HG03280 (cell line): Measurements from ENCODE around the gene BTN1A1.

Experiments
- ATAC-seq: cut with Tn5 transposase; IDR thresholded peaks from one replicate; pipeline ENCODE4 v1.9.1; 2021; ENCODE audit warnings: mild to moderate bottlenecking, moderate library complexity; ENCODE audit not compliant: unreplicated experiment

The BTN1A1 gene

DNA sequence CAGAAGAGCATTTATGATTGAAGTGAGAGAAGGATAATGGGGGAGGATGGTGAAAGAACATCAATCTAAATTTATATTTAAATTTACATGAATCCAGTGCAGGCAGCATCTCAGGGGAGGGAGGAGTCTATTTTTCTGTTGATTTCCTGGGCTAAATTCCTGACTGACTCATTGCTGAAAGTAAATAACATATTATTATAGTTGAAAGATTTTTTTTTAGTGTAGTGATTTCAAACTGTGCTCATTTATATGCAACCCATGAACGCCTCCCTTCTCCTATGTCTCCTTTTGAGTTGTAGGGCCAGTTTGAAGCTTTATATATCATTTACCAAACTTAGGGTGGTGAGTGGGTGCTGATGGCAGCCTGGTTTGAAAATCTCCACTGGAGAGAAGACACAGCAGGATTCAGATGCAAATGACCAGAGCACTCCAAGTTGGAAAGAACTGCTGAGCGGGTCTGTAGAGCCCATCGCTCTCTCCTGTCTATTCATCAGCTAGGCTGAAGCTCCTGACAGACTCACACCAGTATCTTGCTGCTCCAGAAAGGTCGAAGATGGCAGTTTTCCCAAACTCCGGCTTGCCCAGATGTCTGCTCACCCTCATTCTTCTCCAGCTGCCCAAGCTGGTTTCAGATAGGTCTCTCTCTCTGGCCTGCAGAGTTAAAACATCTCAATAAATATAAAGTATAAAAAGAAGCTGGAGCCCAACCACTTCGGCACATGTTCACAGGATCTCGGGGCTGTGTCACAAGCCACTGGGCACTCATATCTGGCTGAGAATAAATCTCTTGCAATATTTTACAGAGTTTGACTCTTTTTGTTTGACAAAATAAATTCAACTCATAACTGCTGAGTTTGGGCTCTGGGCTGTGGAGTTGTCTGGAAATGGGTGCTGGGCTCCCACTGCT, 24.0 kb upstream of the BTN1A1 start:
- ATAC-seq = no peak

- no peak for ATAC-seq
Observed at GRCh38 chr6:26476896-26477295, 23.2 kb upstream of the BTN1A1 start.

DNA sequence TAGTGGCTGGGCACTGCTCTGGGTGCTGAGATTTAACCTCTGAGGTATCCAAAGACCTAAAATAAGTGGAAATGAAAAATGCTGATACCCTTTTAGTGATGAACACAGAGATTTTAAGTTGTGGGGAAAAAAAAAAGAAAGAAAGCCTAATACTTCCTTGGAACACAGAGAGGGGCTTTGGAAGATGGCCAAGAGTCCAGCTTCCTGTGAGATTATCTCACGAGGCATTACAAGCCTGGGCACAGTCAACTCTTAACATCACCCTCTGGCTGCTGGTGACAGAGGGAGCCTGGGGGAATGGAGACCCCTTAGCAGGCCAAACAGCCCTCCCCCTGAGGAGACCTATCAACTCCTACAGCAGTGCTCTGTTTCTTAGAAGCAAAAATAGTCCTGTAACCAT, 22.7 kb upstream of the BTN1A1 start:
- ATAC-seq = no peak

GRCh38 chr6:26478100-26478984, 21.8 kb upstream of the BTN1A1 start:
- ATAC-seq = no peak

GRCh38 chr6:26478985-26479278, 21.2 kb upstream of the BTN1A1 start:
- no peak for ATAC-seq

DNA sequence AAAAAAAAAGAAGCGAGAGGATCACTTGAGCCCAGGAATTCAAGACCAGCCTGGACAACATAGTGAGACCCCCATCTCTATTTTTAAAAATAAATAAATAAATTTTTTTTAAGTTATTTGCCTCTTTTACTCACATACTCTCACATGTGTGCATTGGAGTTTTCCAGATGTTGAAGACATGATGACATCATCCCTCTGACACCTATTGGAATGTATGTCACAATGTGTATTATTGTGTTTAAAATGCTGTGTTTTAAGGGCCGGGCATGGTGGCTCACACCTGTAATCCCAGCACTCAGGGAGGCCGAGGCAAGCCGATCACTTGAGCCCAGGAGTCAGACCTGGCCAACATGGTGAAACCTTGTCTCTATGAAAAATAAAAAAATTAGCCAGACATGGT, 17.8 kb upstream of the BTN1A1 start:
- no peak for ATAC-seq

GRCh38 chr6:26483727-26484126, 16.4 kb upstream of the BTN1A1 start:
- ATAC-seq = no peak

DNA sequence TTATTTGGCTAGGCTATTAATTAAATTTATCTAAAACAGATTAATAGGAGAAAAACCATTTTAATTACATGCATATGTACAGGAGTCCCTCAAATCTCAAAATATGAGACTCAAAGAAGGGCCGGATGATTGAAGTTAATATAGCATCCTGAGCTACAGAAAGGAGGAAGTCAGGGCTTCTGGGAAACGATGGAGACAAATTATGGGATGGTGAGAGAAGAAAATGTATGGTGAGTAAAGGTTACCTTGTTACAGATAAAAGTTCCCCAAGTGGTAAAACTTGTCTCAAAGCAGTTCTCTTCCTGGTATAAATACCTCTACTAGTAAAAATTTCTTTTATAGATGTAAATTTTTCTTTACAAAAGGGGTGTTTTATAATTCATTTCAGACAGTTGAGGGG, 15.9 kb upstream of the BTN1A1 start:
- no peak for ATAC-seq

DNA sequence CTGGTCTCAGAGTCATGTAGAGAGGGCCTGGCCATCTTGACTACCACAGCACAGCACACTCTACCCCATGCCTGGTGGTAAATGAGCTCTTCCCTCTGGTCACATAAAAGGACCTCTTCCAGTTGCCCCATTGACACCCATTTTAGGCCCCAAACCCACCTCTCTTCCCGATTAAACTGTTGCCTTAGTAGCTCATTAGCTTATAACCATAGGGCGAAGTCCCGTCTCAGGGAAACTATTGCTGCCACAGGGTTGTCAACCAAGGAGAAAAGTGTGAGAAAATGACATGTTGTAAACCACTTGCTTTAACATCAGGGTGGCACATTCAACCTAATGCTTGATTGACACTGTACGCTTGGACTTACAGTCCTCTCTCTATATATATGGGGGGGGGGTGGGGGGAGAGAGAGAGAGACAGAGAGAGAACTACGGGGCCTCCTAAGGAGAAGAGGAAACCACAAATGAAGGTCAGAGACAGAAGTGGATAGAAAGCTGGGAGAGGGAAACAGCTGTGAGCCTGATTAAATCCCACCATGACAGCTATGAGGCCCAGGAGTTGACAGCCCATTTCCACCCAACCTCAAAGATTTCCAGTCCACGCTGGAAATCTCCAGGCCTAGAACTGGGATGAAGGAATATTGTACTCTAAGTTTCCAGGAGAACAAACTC, 14.9 kb upstream of the BTN1A1 start:
- no peak for ATAC-seq

- ATAC-seq = no peak
Observed at GRCh38 chr6:26486358-26486757, 13.7 kb upstream of the BTN1A1 start.

- no peak for ATAC-seq
Observed at GRCh38 chr6:26487466-26487865, 12.6 kb upstream of the BTN1A1 start.

DNA sequence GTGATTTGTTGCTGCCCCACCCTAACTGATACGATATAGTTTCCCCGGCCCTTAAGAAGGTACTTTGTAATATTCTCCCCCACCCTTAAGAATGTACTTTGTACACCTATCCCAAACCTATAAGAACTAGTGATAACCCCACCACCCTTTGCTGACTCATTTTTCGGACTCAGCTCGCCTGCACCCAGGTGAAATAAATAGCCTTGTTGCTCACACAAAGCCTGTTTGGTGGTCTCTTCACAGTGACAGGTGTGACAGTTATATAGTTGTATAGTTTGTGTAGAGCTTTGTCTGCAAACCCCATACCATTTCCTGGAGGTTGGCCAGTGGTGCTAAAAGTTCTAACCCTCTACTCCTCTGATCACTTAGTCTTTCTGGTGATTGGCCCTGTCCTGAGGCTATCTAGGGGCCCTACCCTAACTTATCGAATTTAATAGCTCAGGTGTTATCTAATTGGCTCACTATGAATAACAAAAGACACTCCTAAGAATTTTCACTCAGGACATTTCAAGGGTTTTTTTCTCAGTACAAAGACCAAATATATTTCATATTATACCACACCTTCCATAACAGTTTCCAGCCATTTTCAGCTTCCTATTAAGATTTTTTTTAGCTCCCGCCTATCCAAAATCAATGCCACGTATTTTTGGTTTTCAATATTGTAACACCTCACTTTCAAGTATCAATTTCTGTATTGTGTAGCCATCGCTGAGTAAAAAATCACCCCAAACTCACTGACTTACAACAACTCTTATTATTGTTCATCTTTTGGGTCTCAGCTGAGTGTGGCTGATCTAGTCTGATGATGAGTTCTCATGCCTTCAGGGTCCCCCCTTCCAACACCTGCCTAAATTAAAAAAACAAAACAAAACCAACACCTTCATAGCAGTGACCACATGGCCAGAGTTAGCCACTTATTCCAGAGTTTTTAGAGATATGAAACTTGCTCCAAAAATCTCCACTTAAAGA, 9.8 kb upstream of the BTN1A1 start:
- no peak for ATAC-seq

GRCh38 chr6:26491604-26492003, 8.5 kb upstream of the BTN1A1 start:
- no peak for ATAC-seq

DNA sequence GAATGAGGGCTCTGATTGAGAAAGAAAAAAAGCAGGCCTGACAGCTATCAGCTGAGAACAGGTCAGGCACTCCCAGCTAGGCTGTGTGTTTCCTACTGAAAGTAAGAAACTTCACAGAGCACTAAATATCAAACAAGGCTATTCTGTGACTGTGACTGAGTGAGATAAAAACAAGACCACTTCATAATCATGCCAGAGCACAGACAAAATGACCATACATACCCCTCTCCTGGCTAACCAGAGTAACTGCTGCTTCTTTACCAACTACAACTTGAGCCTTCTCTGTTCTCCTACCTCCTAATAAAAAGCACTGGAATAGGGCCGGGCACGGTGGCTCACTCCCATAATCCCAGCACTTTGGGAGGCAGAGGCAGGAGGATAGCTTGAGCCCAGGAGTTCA, 6.8 kb upstream of the BTN1A1 start:
- no peak for ATAC-seq

DNA sequence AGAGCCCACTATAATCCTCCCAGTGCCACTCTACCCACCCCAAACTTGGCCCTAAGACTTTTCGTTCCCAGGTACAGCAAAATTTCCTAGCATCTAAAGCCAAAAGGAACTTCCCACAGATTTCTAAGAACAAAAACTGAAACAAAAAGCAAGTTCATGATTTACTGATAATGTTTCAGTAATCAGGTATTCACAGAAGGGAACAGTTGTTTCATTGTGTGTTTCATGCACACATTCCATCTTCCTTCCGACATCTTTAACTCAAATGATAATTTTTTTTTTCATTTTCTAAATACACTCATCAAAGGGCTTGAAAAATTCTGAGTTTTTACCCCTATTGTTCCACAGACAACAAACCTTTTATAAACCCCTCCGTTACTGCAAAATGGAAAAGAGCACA, 6.0 kb upstream of the BTN1A1 start:
- no peak for ATAC-seq

DNA sequence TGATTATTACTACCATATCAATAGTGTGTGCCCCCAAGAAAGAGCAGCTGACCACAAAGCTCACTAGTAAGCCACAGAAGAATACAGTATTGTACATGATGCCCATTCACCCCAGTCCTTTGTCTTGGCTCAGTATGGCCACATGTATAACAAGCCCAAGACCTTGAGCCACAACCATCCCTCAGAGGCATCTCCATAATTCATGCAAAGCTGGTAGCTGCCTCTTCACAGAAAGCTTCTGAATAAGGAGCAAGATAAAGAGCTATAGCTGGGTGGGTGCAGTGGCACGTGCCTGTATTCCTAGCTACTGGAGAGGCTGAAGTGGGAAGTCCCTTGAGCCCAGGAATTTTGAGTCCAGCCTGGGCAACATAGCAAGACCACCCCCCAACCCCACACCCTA, 4.8 kb upstream of the BTN1A1 start:
- no peak for ATAC-seq

GRCh38 chr6:26497610-26498009, 2.5 kb upstream of the BTN1A1 start:
- ATAC-seq = no peak

- no peak for ATAC-seq
Observed at GRCh38 chr6:26501482-26501986, 1.4 kb downstream of the BTN1A1 start.

DNA sequence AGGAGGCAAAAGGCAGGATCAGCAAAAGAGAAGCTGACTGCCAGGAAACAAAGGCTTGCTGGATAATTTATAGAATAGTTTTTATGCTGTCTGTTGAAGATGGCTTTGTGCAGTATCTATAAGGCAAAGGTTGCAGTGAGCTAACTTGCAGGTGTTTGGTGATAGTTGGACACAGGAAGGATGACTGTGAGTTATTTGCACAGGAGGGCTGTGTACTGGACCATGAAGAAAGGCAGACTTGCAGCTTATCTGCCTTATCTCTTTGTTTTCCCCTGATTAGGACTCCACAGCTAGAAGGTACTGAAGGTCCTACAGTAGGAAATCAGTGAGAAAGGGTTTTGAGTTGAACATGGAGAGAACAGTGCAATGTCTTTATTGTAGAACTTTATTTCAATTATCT, 2.1 kb downstream of the BTN1A1 start:
- ATAC-seq = no peak

DNA sequence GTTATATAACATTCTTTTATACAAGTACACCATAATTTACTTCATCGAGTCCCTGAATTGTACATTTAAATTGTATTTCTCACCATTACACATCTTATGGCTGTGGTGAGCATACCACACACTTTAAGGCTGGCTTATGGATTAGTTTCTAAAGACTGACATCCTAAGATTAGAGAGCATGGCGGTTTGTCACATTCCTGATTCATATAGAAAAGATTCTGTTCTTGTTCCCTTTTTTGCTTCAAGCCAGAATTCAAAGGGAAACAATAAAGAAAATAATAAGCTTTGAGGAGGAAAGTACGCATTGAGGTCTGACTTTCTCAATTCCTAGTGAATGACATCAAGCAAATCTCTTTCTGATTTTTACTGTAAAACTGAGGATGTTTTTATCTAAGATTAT, 2.5 kb downstream of the BTN1A1 start:
- no peak for ATAC-seq
